Measurements from ENCODE around the gene KATNB1.

Gene KATNB1

DNA sequence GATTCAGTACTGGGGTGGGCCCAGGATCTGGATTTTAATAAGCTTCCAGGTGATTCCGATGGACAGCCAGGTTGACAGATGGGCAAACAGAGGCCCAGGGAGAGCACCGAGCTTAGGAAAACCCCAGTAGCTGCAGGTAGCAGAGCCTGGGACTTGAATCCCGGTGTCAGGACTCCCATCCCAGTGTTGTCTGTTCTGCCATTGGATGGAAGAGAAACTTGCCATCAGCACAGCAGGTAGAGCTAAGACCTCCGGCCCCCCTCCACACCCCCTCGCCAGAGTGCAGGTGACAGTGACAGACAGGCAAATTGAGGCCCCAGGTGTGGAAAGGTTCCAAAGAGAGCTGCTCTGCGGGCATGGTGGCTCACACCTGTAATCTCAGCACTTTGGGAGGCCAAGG, 12.4 kb downstream of the KATNB1 start:
- H3K4me1 ChIP-seq (ENCODE audit: control insufficient read depth in 1 of 2, insufficient read depth in 2 of 2, low read length in 2 of 2) = no peaks in the 10 kb centered on the region

DNA sequence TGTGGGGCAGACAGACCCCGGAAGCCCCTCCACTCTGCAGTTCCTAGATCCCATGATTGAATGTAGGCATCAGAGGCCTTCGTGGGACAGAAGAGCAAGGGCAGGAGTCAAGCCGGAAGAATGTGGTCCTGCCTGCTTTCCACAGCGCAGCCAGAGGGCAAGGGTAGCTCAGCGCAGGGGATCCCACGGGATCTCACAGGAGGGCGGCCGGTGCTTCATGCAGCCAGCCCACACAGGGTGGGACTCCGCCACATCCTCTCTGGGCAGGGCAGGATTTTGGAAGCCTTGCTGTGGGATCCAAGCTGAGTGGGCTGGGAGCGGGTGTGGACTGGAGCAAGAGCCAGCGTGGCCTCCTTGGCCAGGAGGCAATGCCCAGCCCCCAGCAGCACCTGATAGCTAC, 13.0 kb downstream of the KATNB1 start:
- no peaks in the 10 kb centered on the region for H3K9me3 ChIP-seq (ENCODE audit: control insufficient read depth in 1 of 2, low read length in 2 of 2)
- peaks cover 15 to 52% of the 10 kb centered on the region in 2 donors for H3K36me3 ChIP-seq (ENCODE audit: control insufficient read depth in 1 of 2, insufficient read depth in 2 of 2, low read length in 2 of 2)
- H3K27me3 ChIP-seq (ENCODE audit: low read depth, low read length) = no peaks in the 10 kb centered on the region

More for the DNA sequence above, 12.4 kb downstream of the KATNB1 start:
- H3K36me3 ChIP-seq (ENCODE audit: control insufficient read depth in 1 of 2, insufficient read depth in 2 of 2, low read length in 2 of 2) = peaks cover 15 to 49% of the 10 kb centered on the region in 2 donors
- no peaks in the 10 kb centered on the region for H3K9me3 ChIP-seq (ENCODE audit: control insufficient read depth in 1 of 2, low read length in 2 of 2)
- no peak overlapping the region for H3K4me3 ChIP-seq (ENCODE audit: low read depth in 1 of 2, low read length in 2 of 2)
- no peaks in the 10 kb centered on the region for H3K27me3 ChIP-seq (ENCODE audit: low read depth, low read length)
- no peak overlapping the region for H3K27ac ChIP-seq (ENCODE audit: low read length)

DNA sequence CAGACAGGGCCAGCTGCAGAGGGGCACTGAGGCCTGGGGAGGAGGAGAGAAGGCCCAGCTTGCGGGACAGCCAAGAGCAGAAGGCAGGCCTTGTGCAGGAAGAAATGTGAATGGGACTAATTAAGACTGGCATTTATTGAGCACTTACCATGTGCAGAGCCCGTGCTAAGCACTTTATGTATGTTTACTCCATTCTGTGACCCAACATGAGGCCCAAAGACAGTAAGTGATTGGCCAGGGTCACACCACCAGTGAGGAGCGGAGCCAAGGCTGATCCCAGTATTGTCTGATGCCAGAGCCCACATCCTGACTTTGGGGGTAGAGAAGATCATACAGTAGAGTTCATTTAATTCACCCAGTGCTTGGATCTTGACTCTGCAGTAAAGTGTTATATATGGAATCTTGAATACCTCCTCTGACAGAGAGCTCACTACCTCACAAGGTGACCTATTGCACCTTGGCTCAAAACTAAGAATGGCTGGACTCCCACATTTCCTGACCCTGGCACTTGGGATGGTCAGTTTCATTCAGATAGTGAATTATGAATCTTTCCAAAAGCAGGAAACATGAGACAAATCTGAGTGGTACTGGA, 13.6 kb downstream of the KATNB1 start:
- H3K4me3 ChIP-seq (ENCODE audit: low read depth in 1 of 2, low read length in 2 of 2) = no peak overlapping the region
- no peaks in the 10 kb centered on the region for H3K9me3 ChIP-seq (ENCODE audit: control insufficient read depth in 1 of 2, low read length in 2 of 2)
- H3K27ac ChIP-seq (ENCODE audit: low read length) = no peak overlapping the region
- peaks cover 15 to 52% of the 10 kb centered on the region in 2 donors for H3K36me3 ChIP-seq (ENCODE audit: control insufficient read depth in 1 of 2, insufficient read depth in 2 of 2, low read length in 2 of 2)
- H3K4me1 ChIP-seq (ENCODE audit: control insufficient read depth in 1 of 2, insufficient read depth in 2 of 2, low read length in 2 of 2) = no peaks in the 10 kb centered on the region
- H3K27me3 ChIP-seq (ENCODE audit: low read depth, low read length) = no peaks in the 10 kb centered on the region

More for the DNA sequence above, 13.0 kb downstream of the KATNB1 start:
- no peaks in the 10 kb centered on the region for H3K4me1 ChIP-seq (ENCODE audit: control insufficient read depth in 1 of 2, insufficient read depth in 2 of 2, low read length in 2 of 2)
- no peak overlapping the region for H3K27ac ChIP-seq (ENCODE audit: low read length)
- no peak overlapping the region for H3K4me3 ChIP-seq (ENCODE audit: low read depth in 1 of 2, low read length in 2 of 2)

DNA sequence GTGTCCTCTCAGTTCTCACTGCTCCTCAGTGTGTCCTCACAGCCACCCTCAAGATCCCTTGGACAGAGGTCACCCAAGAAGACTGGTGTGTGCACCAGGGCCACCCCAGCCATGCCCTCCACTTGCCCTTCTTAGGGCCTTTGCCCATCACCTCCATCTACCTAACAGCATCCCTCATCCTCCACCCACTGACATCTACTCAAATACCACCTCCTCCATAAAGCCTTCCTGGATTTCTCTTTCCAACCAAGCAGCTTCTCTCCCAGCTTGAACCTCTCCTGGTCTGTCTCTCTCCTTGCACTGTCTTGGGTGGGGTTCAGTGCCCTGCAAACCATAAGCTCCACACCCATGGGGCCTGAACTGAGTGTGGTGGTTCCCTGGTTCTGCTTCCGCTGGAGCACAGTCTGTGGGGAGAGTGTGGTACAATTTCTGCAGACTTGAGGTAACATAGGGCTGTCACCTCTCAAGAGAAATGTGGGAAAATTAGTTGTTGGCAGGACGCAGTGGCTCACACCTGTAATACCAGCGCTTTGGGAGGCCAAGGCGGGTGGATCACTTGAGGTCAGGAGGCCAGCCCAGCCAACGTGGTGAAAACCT, 14.4 kb downstream of the KATNB1 start:
- no peaks in the 10 kb centered on the region for H3K9me3 ChIP-seq (ENCODE audit: control insufficient read depth in 1 of 2, low read length in 2 of 2)
- H3K27me3 ChIP-seq (ENCODE audit: low read depth, low read length) = no peaks in the 10 kb centered on the region
- peaks cover 15 to 47% of the 10 kb centered on the region in 2 donors for H3K36me3 ChIP-seq (ENCODE audit: control insufficient read depth in 1 of 2, insufficient read depth in 2 of 2, low read length in 2 of 2)
- no peaks in the 10 kb centered on the region for H3K4me1 ChIP-seq (ENCODE audit: control insufficient read depth in 1 of 2, insufficient read depth in 2 of 2, low read length in 2 of 2)
- H3K27ac ChIP-seq (ENCODE audit: low read length) = no peak overlapping the region
- H3K4me3 ChIP-seq (ENCODE audit: low read depth in 1 of 2, low read length in 2 of 2) = no peak overlapping the region

DNA sequence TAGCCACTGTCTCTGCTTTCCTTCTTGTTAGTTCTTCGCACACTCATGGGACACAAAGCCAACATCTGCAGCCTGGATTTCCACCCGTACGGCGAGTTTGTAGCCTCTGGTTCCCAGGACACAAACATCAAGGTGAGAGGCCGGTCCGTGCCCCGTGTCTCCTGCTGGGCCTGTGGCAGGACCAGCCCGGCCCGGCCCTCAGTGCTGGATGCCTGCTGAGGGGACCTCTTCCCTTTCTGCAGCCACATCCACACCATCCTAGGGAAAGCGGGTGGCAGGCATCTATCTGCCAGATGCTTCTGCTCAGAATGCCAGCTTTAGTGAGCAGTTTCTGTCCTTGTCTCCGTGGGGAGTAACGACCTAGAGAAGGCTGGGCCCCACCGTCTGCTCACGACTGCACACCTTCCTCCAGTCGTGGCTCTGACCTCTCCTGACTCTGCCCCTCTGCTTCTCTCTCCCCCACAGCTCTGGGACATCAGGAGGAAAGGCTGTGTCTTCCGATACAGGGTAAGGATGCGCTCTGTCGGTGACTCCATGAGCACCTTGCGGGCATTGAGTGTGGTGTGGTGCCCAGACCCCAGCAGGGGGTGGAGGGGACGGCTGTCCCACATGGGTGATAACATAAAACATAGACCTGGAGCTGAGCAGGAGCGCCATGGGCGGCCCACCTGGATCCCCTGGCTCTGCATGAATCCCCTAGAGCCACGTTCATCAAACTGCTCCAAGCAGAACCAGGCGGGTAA, 15.4 kb downstream of the KATNB1 start:
- no peak overlapping the region for H3K27ac ChIP-seq (ENCODE audit: low read length)
- no peaks in the 10 kb centered on the region for H3K4me1 ChIP-seq (ENCODE audit: control insufficient read depth in 1 of 2, insufficient read depth in 2 of 2, low read length in 2 of 2)
- no peaks in the 10 kb centered on the region for H3K9me3 ChIP-seq (ENCODE audit: control insufficient read depth in 1 of 2, low read length in 2 of 2)
- no peak overlapping the region for H3K4me3 ChIP-seq (ENCODE audit: low read depth in 1 of 2, low read length in 2 of 2)
- H3K36me3 ChIP-seq (ENCODE audit: control insufficient read depth in 1 of 2, insufficient read depth in 2 of 2, low read length in 2 of 2) = peaks cover 15 to 55% of the 10 kb centered on the region in 2 donors
- H3K27me3 ChIP-seq (ENCODE audit: low read depth, low read length) = no peaks in the 10 kb centered on the region

DNA sequence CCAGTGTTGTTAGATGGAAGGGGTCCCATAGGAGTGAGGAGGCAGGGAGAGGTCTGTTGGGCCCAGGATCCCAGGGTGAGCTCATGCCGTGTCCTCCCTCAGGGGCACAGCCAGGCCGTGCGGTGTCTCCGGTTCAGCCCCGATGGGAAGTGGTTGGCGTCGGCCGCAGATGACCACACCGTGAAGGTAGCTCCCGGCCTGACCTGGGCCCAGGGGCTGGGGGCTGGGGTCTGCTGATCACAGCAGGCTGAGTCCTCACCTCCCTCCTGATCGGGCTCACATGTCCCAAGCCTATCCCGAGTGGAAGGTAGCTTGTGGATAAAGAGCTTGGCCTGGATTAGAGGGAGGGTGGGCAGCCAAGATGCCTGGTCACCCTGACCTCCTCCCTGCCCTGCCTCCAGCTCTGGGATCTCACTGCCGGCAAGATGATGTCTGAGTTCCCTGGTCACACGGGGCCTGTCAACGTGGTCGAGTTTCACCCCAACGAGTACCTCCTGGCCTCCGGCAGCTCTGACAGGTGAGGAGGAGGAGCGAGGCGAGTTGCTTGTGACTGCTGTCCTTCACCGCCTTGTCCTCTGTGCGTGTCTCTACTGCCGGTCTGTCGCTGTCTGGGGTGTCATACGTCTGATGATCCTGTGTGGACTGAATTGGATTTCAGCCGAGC, 16.1 kb downstream of the KATNB1 start:
- Histone ChIP-seq H3K4me1 (ENCODE audit: control insufficient read depth in 1 of 2, insufficient read depth in 2 of 2, low read length in 2 of 2) (no peaks in the 10 kb centered on the region), H3K36me3 (ENCODE audit: control insufficient read depth in 1 of 2, insufficient read depth in 2 of 2, low read length in 2 of 2) (peaks cover 15 to 55% of the 10 kb centered on the region in 2 donors), H3K27ac (ENCODE audit: low read length) (no peak overlapping the region), H3K9me3 (ENCODE audit: control insufficient read depth in 1 of 2, low read length in 2 of 2) (no peaks in the 10 kb centered on the region), H3K4me3 (ENCODE audit: low read depth in 1 of 2, low read length in 2 of 2) (no peak overlapping the region), H3K27me3 (ENCODE audit: low read depth, low read length) (no peaks in the 10 kb centered on the region)

DNA sequence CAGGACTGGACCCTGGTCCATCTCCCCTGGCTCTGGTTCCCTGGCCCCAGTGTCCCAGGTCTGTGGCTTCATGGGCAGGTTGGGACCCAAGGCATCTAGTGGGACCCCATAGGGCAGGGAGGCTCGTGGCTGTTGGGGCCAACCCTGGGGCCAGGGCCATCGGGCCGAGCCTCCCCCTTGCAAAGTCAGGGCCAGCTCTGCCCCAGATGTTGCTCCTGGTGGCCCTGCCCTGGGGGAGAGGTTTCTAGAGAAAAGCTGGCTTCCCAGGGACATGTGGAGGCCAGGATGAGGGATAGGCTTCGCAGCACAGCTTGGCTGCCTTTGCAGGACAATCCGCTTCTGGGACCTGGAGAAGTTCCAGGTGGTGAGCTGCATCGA, 16.6 kb downstream of the KATNB1 start:
- Histone ChIP-seq H3K4me3 (ENCODE audit: low read depth in 1 of 2, low read length in 2 of 2) (no peak overlapping the region), H3K9me3 (ENCODE audit: control insufficient read depth in 1 of 2, low read length in 2 of 2) (no peaks in the 10 kb centered on the region), H3K27ac (ENCODE audit: low read length) (no peak overlapping the region), H3K27me3 (ENCODE audit: low read depth, low read length) (no peaks in the 10 kb centered on the region), H3K4me1 (ENCODE audit: control insufficient read depth in 1 of 2, insufficient read depth in 2 of 2, low read length in 2 of 2) (peaks cover 0 to 2% of the 10 kb centered on the region in 2 donors), H3K36me3 (ENCODE audit: control insufficient read depth in 1 of 2, insufficient read depth in 2 of 2, low read length in 2 of 2) (peaks cover 15 to 55% of the 10 kb centered on the region in 2 donors)

DNA sequence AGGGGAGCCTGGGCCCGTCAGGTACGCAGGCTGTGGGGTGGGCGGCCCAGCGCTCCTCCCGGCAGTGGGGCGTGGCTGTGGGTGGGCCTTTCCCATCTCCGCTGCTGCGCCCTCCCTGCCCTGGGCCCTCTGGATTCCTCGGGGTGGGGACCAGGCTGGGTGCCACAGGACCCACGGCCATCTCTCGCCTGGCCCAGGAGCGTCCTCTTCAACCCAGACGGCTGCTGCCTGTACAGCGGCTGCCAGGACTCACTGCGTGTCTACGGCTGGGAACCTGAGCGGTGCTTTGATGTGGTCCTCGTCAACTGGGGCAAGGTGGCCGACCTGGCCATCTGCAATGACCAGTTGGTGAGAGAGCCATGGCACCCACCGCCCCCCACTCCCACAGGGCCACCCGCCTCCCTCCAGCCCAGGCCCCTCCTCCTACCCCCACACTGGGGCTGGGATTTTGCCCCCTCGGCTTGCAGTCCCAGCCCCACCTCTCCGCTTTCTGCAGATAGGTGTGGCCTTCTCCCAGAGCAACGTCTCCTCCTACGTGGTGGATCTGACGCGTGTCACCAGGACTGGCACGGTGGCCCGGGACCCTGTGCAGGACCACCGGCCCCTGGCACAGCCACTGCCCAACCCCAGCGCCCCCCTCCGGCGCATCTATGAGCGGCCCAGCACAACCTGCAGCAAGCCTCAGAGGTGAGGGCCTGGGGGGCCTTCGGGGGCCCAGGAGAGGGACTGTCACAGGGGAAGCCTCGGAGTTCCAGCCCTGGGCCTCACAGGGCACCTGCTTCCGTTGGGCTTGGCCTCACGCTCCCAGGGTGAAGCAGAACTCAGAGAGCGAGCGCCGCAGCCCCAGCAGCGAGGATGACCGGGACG, 17.2 kb downstream of the KATNB1 start:
- H3K36me3 ChIP-seq (ENCODE audit: control insufficient read depth in 1 of 2, insufficient read depth in 2 of 2, low read length in 2 of 2) = peaks cover 11 to 53% of the 10 kb centered on the region in 2 donors
- peaks cover 0 to 6% of the 10 kb centered on the region in 2 donors for H3K4me1 ChIP-seq (ENCODE audit: control insufficient read depth in 1 of 2, insufficient read depth in 2 of 2, low read length in 2 of 2)
- H3K4me3 ChIP-seq (ENCODE audit: low read depth in 1 of 2, low read length in 2 of 2) = no peak overlapping the region
- H3K27me3 ChIP-seq (ENCODE audit: low read depth, low read length) = no peaks in the 10 kb centered on the region
- no peak overlapping the region for H3K27ac ChIP-seq (ENCODE audit: low read length)
- H3K9me3 ChIP-seq (ENCODE audit: control insufficient read depth in 1 of 2, low read length in 2 of 2) = no peaks in the 10 kb centered on the region

DNA sequence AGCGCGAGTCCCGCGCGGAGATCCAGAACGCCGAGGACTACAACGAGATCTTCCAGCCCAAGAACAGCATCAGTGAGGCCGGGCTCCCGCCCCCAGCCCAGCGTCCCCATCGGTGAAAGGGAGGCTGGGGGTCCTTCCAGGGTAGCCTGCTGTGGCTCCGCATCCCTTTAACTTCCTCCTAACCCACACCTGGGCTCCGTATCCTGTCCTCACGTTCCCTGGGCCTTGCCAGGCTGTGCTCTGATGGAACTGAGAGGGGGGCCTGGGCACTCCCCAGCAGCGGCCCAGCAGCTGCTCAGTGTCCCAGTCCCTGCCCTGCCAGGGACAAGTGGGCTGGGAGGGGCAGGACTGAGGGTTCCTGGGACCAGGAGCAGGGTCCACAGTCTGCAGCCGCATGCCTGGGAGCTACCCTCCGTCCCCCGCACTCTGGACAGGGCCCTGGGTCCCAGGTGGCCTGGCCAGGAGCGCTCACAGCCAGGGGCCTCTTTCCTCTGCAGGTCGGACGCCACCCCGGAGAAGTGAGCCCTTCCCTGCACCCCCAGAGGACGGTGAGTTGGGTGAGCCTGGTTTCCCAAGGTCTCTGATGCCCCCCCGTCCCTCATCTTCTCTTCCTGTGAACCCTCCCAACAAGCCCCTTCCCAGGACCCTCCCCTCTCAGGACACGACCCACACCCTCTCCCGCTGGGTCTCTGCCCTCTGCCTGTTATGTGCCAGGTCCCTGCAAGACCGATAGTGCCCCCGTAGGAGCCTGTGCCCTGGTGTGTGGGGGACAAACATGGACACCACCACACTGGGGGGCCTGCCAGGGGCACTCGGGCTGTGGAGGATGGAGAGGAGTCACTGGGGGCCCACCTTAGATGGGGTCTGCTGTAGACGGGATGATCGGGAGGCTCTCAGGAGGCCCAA, 18.1 kb downstream of the KATNB1 start:
- Histone ChIP-seq H3K27me3 (ENCODE audit: low read depth, low read length) (no peaks in the 10 kb centered on the region), H3K36me3 (ENCODE audit: control insufficient read depth in 1 of 2, insufficient read depth in 2 of 2, low read length in 2 of 2) (peaks cover 7 to 48% of the 10 kb centered on the region in 2 donors), H3K4me1 (ENCODE audit: control insufficient read depth in 1 of 2, insufficient read depth in 2 of 2, low read length in 2 of 2) (peaks cover 0 to 6% of the 10 kb centered on the region in 2 donors), H3K4me3 (ENCODE audit: low read depth in 1 of 2, low read length in 2 of 2) (no peak overlapping the region), H3K9me3 (ENCODE audit: control insufficient read depth in 1 of 2, low read length in 2 of 2) (no peaks in the 10 kb centered on the region), H3K27ac (ENCODE audit: low read length) (no peak overlapping the region)

All from muscle layer of duodenum (tissue), 2 donors.